Sigmoid colon (tissue), 7 donors: ENCODE results near the gene ERO1B. TPM values are rescaled to one million over a fixed set of nuclear protein-coding genes. Genes with fewer than 3 reads are reported as not detected.

Source experiments
- DNase-seq: peaks from one replicate; pipeline ENCODE4 v3.0.0-alpha.2; 2019
- H3K27ac ChIP-seq, 4 donors: fragments of 200-600 bp; sonication (generic); one replicate each; pipeline ENCODE4 v1.5.1; 2016 to 2019; ENCODE audit warnings: mild to moderate bottlenecking in 1 of 4
- H3K27me3 ChIP-seq, 3 donors: fragments of 200-600 bp; sonication (generic); one replicate each; pipeline ENCODE4 v1.5.1; 2019; ENCODE audit warnings: mild to moderate bottlenecking in 1 of 3
- H3K36me3 ChIP-seq, 4 donors: fragments of 200-600 bp; sonication (generic); one replicate each; pipeline ENCODE4 v1.5.1; 2016 to 2019
- H3K4me1 ChIP-seq, 4 donors: fragments of 200-600 bp; sonication (generic); one replicate each; pipeline ENCODE4 v1.5.1; 2017 to 2019
- H3K4me3 ChIP-seq, 4 donors: fragments of 200-600 bp; sonication (generic); one replicate each; pipeline ENCODE4 v1.5.1; 2017 to 2019; ENCODE audit warnings: mild to moderate bottlenecking in 2 of 4, moderate library complexity in 1 of 4
- H3K9me3 ChIP-seq, 4 donors: fragments of 200-600 bp in 3 of 4; sonication (generic) in 3 of 4; one replicate each; pipeline versions ENCODE4 v1.5.1 to v1.6.1; 2013 to 2019
- CTCF ChIP-seq, 4 experiments: fragments of 450-650 bp in 3 of 4; fragments of 200-600 bp in 1 of 4; IDR thresholded peaks; one replicate each; pipeline ENCODE4 v1.5.1; 2016 to 2019; ENCODE audit warnings: antibody characterized with exemption in 4 of 4, mild to moderate bottlenecking in 3 of 4, moderate library complexity in 2 of 4
- EP300 ChIP-seq, 4 donors: sonication (generic); formaldehyde crosslinking; IDR thresholded peaks; one replicate each; pipeline ENCODE4 v1.6.1; 2017; ENCODE audit warnings: antibody characterized with exemption in 4 of 4
- POLR2A ChIP-seq, 2 donors: fragments of 450-650 bp; IDR thresholded peaks; one replicate each; pipeline ENCODE4 v1.6.1; 2016; ENCODE audit warnings: antibody characterized with exemption in 2 of 2, mild to moderate bottlenecking in 2 of 2, moderate library complexity in 2 of 2
- POLR2AphosphoS5 ChIP-seq, 4 donors: sonication (generic); formaldehyde crosslinking; IDR thresholded peaks; one replicate each; pipeline ENCODE4 v1.6.1; 2017; ENCODE audit warnings: antibody characterized with exemption in 4 of 4
- WGBS, 2 donors: extraction: QIAGEN DNeasy Blood & Tissue Kit; methylation state at CpG; one replicate each; pipeline ENCODE4 v1.1.7; 2013; 5-methylcytosine and 5-hydroxymethylcytosine counted together
- intact Hi-C: fragments of 100-400 bp; cut with DNase I; formaldehyde crosslinking; loops from one replicate; pipeline ENCODE4 v1.15.1; 2023
- polyA plus RNA-seq, 3 donors: library from polyadenylated mRNA; stranded (reverse); fragments of 200-250 nt; gene quantifications; one replicate each; pipeline ENCODE4 v1.2.3, GENCODE V29; 2013
- total RNA-seq, 4 donors: library from RNA; depleted of rRNA; stranded (reverse); fragments of >200 nt; gene quantifications; one replicate each; pipeline ENCODE4 v1.1.0, GENCODE V29; 2016
- donor health status: healthy with polysubstance abuse.
- donor health status: Bipolar disorder and iron deficiency.
- donor health status: healthy.

ERO1B gene
- total and polyA plus RNA-seq, 7 donors: 1.2 to 17.2 (median 9.0) TPM

- Histone ChIP-seq H3K9me3 (peaks cover 3 to 20% (median 9%) of the 10 kb centered on the region in 4 donors), H3K4me3 (no peak overlapping the region), H3K27me3 (no peaks in the 10 kb centered on the region), H3K27ac (no peak overlapping the region), H3K36me3 (no peaks in the 10 kb centered on the region), H3K4me1 (no peaks in the 10 kb centered on the region)
- whole genome bisulfite sequencing, 2 donors: 0 to 40% methylated on average over 1 of the region's 1 CpG
- intact Hi-C loops: no loop called here
- TF ChIP-seq CTCF (IDR thresholded peaks at IDR 0.05): no peak
- no peak for TF ChIP-seq POLR2A (IDR thresholded peaks at IDR 0.05)
- no peak for TF ChIP-seq EP300 (IDR thresholded peaks at IDR 0.05)
- no peak for TF ChIP-seq POLR2AphosphoS5 (IDR thresholded peaks at IDR 0.05)
- no peak for DNase-seq
Observed at GRCh38 chr1:236322566-236323409, 41.0 kb upstream of the ERO1B start.

GRCh38 chr1:236321101-236321500 is 39.3 kb upstream of the ERO1B start:
- H3K36me3 ChIP-seq: no peaks in the 10 kb centered on the region
- H3K27me3 ChIP-seq: no peaks in the 10 kb centered on the region
- no peak overlapping the region for H3K27ac ChIP-seq
- no peak overlapping the region for H3K4me3 ChIP-seq
- peaks cover 3 to 20% (median 9%) of the 10 kb centered on the region in 4 donors for H3K9me3 ChIP-seq
- no peaks in the 10 kb centered on the region for H3K4me1 ChIP-seq
- WGBS, 2 donors: 22 to 87% methylated on average over 5 of the region's 5 CpGs
- TF ChIP-seq CTCF (IDR thresholded peaks at IDR 0.05): no peak
- DNase-seq: no peak
- intact Hi-C loops: no loop called here

GRCh38 chr1:236320671-236321070 is 38.9 kb upstream of the ERO1B start:
- intact Hi-C loops: no loop called here
- no peak for TF ChIP-seq POLR2A (IDR thresholded peaks at IDR 0.05)
- WGBS, 2 donors: 19 to 62% methylated on average over 1 of the region's 1 CpG

GRCh38 chr1:236320214-236320613 is 38.5 kb upstream of the ERO1B start:
- TF ChIP-seq POLR2AphosphoS5 (IDR thresholded peaks at IDR 0.05) (no peak), EP300 (IDR thresholded peaks at IDR 0.05) (no peak), POLR2A (IDR thresholded peaks at IDR 0.05) (no peak), CTCF (IDR thresholded peaks at IDR 0.05) (no peak)
- WGBS, 2 donors: 40 to 85% methylated on average over 1 of the region's 1 CpG
- H3K36me3 ChIP-seq: no peaks in the 10 kb centered on the region
- no peak for DNase-seq
- no peak overlapping the region for H3K27ac ChIP-seq
- no peak overlapping the region for H3K4me3 ChIP-seq
- H3K27me3 ChIP-seq: no peaks in the 10 kb centered on the region
- H3K9me3 ChIP-seq: peaks cover 3 to 20% (median 9%) of the 10 kb centered on the region in 4 donors
- intact Hi-C loops: no loop called here
- no peaks in the 10 kb centered on the region for H3K4me1 ChIP-seq

More at GRCh38 chr1:236320671-236321070, 38.9 kb upstream of the ERO1B start:
- H3K4me1 ChIP-seq: no peaks in the 10 kb centered on the region
- no peaks in the 10 kb centered on the region for H3K36me3 ChIP-seq
- DNase-seq: no peak
- no peak overlapping the region for H3K4me3 ChIP-seq
- H3K9me3 ChIP-seq: peaks cover 3 to 20% (median 9%) of the 10 kb centered on the region in 4 donors
- H3K27me3 ChIP-seq: no peaks in the 10 kb centered on the region
- H3K27ac ChIP-seq: no peak overlapping the region

- Histone ChIP-seq H3K4me1 (no peaks in the 10 kb centered on the region), H3K4me3 (no peak overlapping the region), H3K27ac (no peak overlapping the region), H3K36me3 (no peaks in the 10 kb centered on the region), H3K27me3 (no peaks in the 10 kb centered on the region), H3K9me3 (no peaks in the 10 kb centered on the region)
- DNase-seq: no peak
- WGBS, 2 donors: 95 to 97% methylated on average over 2 of the region's 2 CpGs
- no peak for TF ChIP-seq CTCF (IDR thresholded peaks at IDR 0.05)
- intact Hi-C loops: no loop called here
Observed at GRCh38 chr1:236316437-236316836, 34.7 kb upstream of the ERO1B start.
